GM23338 (cell line): Measurements from ENCODE around the gene MYO19. TPM values are rescaled to one million over a fixed set of nuclear protein-coding genes. Genes with fewer than 3 reads are reported as not detected.
"Not testable (repeated sequence)": the region's sequence is repeated elsewhere in the genome, so short reads cannot be mapped to it uniquely, and the experiment has no call there.

ENCODE experiments used
- ATAC-seq: fragments of 200-7000 bp; cut with Tn5 transposase; 3 replicates; pipeline ENCODE4 v1.9.1; 2020
- DNase-seq: peaks from one replicate; pipeline ENCODE4 v3.0.0-alpha.2; 2015; ENCODE audit warnings: low spot score
- H2AFZ ChIP-seq: fragments of 200-600 bp; sonication (generic); 2 replicates; pipeline ENCODE4 v1.8.0; 2016; ENCODE audit warnings: antibody characterized with exemption, mild to moderate bottlenecking, moderate library complexity
- H3F3A ChIP-seq: fragments of 200-600 bp; sonication (generic); replicated peaks from 2 replicates; pipeline ENCODE4 v1.8.0; 2017; ENCODE audit warnings: antibody characterized with exemption, mixed run types, low read depth
- H3K27ac ChIP-seq: fragments of 200-600 bp; sonication (generic); 2 replicates; pipeline ENCODE4 v1.6.1; 2016; ENCODE audit warnings: low read depth
- H3K27me3 ChIP-seq: fragments of 200-600 bp; sonication (generic); 2 replicates; pipeline ENCODE4 v1.8.0; 2016; ENCODE audit warnings: mild to moderate bottlenecking, mixed run types, moderate library complexity; ENCODE audit not compliant: insufficient read depth
- H3K36me3 ChIP-seq: fragments of 200-600 bp; sonication (generic); 2 replicates; pipeline ENCODE4 v1.8.0; 2016; ENCODE audit warnings: mild to moderate bottlenecking; ENCODE audit not compliant: insufficient read depth
- H3K4me1 ChIP-seq: fragments of 200-600 bp; sonication (generic); 2 replicates; pipeline ENCODE4 v1.8.0; 2016; ENCODE audit warnings: mild to moderate bottlenecking, moderate library complexity; ENCODE audit not compliant: insufficient read depth
- H3K4me2 ChIP-seq: fragments of 200-600 bp; sonication (generic); 2 replicates; pipeline ENCODE4 v1.7.1; 2017; ENCODE audit warnings: mixed run types
- H3K4me3 ChIP-seq: fragments of 200-600 bp; sonication (generic); 2 replicates; pipeline ENCODE4 v1.6.1; 2016; ENCODE audit warnings: mixed run types
- H3K79me2 ChIP-seq: fragments of 200-600 bp; sonication (generic); replicated peaks from 2 replicates; pipeline ENCODE4 v1.8.0; 2017; ENCODE audit warnings: mild to moderate bottlenecking; ENCODE audit not compliant: insufficient read depth
- H3K9me2 ChIP-seq: fragments of 200-600 bp; sonication (generic); 2 replicates; pipeline ENCODE4 v1.8.0; 2017; ENCODE audit not compliant: insufficient read depth
- H4K20me1 ChIP-seq: fragments of 200-600 bp; sonication (generic); replicated peaks from 2 replicates; pipeline ENCODE4 v1.8.0; 2017; ENCODE audit warnings: mild to moderate bottlenecking; ENCODE audit not compliant: insufficient read depth
- H3K27ac Mint-ChIP-seq: 2 replicates; pipeline ENCODE4 v1.8.0; 2020; ENCODE audit warnings: inconsistent platforms, mild to moderate bottlenecking, moderate library complexity, mixed read lengths
- H3K27me3 Mint-ChIP-seq: 3 replicates; pipeline ENCODE4 v1.8.0; 2022; ENCODE audit warnings: low read depth, mild to moderate bottlenecking, moderate library complexity, mixed read lengths, inconsistent platforms; ENCODE audit not compliant: insufficient read depth, poor library complexity
- H3K36me3 Mint-ChIP-seq: 3 replicates; pipeline ENCODE4 v1.8.0; 2021; ENCODE audit warnings: low read depth, mild to moderate bottlenecking, inconsistent platforms, moderate library complexity, mixed read lengths
- H3K4me1 Mint-ChIP-seq: 3 replicates; pipeline ENCODE4 v1.8.0; 2020; ENCODE audit warnings: mild to moderate bottlenecking, inconsistent platforms, mixed read lengths
- H3K4me3 Mint-ChIP-seq: 3 replicates; pipeline ENCODE4 v1.8.0; 2021; ENCODE audit warnings: moderate library complexity, mild to moderate bottlenecking, inconsistent platforms, mixed read lengths
- H3K9me3 Mint-ChIP-seq: 3 replicates; pipeline ENCODE4 v1.8.0; 2020; ENCODE audit warnings: moderate library complexity, mild to moderate bottlenecking, inconsistent platforms, mixed read lengths
- CREB1 ChIP-seq: fragments of 250-450 bp; sonication (Bioruptor Pico); IDR thresholded peaks from 2 replicates; pipeline ENCODE4 v1.5.0; 2020; ENCODE audit warnings: low read depth, mild to moderate bottlenecking, moderate library complexity
- NANOG ChIP-seq: IDR thresholded peaks from 2 replicates; pipeline ENCODE4 v1.6.1; 2016; ENCODE audit warnings: antibody characterized with exemption, borderline replicate concordance
- ZNF331 ChIP-seq: fragments of 250-450 bp; sonication (Bioruptor Pico); IDR thresholded peaks from 2 replicates; pipeline ENCODE4 v1.5.0; 2020; ENCODE audit warnings: low read depth, mild to moderate bottlenecking, moderate library complexity
- polyA plus RNA-seq: library from polyadenylated mRNA; unstranded; fragments of >200 nt; fragmentation: Nextera tagmentation; extraction: Ambion mirVana; gene quantifications from 2 replicates; pipeline ENCODE4 v1.2.1, GENCODE V29; 2016
- total RNA-seq: library from RNA; depleted of rRNA; stranded (reverse); fragments of >200 nt; shearing (Covaris generic); gene quantifications from 2 replicates; pipeline ENCODE4 v1.2.3, GENCODE V29; 2014
- TF ChIP-seq, protein P1 (sequence below): IDR thresholded peaks from one replicate; pipeline ENCODE4 v1.6.1; 2018; ENCODE audit warnings: antibody characterized with exemption; ENCODE audit not compliant: unreplicated experiment
- TF ChIP-seq, protein P2 (sequence below), 2 experiments: fragments of 200-600 bp in 1 of 2; sonication (generic) in 1 of 2; conservative IDR thresholded peaks; 2 replicates each; pipeline versions ENCODE4 v1.5.1 to v1.6.1; 2016 to 2017; ENCODE audit warnings: antibody characterized with exemption in 2 of 2, low read depth in 2 of 2, mild to moderate bottlenecking in 2 of 2, moderate library complexity in 1 of 2

The MYO19 gene
- total and polyA plus RNA-seq, 2 experiments from 2014 or later: 37.9 to 150 TPM

DNA sequence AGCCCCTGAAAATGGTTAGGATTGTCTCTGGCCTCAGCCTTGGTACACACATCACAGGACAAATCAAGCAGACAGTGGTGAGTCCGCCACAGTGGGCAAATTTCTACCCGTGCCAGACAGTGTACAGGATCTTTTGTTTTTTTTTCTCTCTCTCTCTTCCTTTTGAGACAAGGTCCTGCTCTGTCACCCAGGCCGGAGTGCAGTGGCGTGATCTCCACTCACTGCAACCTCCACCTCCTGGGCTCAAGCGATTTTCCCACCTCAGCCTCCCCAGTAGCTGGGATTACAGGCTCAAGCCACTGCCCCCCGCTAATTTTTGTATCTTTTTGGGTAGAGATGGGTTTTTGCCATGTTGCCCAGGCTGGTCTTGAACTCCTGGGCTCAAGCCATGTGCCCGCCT, 50.6 kb downstream of the MYO19 start:
- ATAC-seq: not testable (repeated sequence)
- peaks cover 38% of the 10 kb centered on the region for H3K27me3 Mint-ChIP-seq

DNA sequence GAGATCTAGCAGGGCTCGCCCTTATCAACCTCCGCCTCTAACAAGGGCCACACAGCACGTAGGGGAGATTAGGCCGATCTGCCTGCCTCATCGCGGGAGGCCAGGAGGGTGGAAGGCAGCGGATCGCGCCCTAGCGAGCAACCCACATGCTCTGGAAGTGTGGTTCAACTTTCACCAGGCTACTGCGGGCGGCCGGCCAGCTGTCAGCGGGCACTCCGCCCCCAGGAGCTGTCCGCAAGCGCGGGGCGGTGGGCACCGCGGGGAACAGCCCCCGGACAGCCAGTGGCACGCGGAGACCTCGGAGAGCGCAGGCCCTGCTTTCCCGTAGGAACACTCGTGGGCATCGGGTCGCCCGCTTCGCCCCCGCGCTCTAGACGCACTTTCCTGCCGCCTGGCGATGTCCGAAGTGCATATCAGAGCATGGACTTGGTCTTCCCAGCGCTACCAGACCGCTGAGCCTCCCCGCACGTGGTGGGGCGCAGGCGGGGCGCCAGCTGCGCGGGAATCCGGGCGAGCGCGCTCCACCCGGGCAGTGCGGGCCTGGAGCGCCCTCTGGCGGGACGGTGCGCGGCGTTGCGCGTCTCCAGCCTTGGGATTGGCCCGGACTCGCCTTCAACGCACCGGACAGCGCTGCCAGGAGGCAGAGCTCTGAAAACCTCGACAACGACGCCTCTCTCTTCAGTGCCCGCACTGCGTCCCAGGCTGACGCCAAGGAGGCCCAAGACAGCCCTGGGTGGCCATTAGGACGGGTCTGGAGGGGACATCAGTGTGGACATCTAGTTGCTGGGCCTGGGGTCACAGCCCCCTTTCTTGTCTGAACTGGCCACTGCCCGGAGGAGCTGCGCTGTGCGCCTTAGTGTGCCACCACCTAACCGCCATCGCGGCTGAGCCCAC, 51.8 kb downstream of the MYO19 start:
- no peak overlapping the region for H3K27ac ChIP-seq
- TF ChIP-seq, protein P1, sequence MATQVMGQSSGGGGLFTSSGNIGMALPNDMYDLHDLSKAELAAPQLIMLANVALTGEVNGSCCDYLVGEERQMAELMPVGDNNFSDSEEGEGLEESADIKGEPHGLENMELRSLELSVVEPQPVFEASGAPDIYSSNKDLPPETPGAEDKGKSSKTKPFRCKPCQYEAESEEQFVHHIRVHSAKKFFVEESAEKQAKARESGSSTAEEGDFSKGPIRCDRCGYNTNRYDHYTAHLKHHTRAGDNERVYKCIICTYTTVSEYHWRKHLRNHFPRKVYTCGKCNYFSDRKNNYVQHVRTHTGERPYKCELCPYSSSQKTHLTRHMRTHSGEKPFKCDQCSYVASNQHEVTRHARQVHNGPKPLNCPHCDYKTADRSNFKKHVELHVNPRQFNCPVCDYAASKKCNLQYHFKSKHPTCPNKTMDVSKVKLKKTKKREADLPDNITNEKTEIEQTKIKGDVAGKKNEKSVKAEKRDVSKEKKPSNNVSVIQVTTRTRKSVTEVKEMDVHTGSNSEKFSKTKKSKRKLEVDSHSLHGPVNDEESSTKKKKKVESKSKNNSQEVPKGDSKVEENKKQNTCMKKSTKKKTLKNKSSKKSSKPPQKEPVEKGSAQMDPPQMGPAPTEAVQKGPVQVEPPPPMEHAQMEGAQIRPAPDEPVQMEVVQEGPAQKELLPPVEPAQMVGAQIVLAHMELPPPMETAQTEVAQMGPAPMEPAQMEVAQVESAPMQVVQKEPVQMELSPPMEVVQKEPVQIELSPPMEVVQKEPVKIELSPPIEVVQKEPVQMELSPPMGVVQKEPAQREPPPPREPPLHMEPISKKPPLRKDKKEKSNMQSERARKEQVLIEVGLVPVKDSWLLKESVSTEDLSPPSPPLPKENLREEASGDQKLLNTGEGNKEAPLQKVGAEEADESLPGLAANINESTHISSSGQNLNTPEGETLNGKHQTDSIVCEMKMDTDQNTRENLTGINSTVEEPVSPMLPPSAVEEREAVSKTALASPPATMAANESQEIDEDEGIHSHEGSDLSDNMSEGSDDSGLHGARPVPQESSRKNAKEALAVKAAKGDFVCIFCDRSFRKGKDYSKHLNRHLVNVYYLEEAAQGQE: peak; percentile 23
- no peak for TF ChIP-seq ZNF331 (CRISPR knock-in tag)
- TF ChIP-seq NANOG: no peak
- TF ChIP-seq, protein P2, sequence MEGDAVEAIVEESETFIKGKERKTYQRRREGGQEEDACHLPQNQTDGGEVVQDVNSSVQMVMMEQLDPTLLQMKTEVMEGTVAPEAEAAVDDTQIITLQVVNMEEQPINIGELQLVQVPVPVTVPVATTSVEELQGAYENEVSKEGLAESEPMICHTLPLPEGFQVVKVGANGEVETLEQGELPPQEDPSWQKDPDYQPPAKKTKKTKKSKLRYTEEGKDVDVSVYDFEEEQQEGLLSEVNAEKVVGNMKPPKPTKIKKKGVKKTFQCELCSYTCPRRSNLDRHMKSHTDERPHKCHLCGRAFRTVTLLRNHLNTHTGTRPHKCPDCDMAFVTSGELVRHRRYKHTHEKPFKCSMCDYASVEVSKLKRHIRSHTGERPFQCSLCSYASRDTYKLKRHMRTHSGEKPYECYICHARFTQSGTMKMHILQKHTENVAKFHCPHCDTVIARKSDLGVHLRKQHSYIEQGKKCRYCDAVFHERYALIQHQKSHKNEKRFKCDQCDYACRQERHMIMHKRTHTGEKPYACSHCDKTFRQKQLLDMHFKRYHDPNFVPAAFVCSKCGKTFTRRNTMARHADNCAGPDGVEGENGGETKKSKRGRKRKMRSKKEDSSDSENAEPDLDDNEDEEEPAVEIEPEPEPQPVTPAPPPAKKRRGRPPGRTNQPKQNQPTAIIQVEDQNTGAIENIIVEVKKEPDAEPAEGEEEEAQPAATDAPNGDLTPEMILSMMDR (conservative IDR thresholded peaks at IDR 0.05; ENCODE audit: low read depth in 2 of 2): peak; percentile 67 to 91
- TF ChIP-seq CREB1 (CRISPR knock-in tag): peak; percentile 75
- H3K27me3 Mint-ChIP-seq: peaks cover 41% of the 10 kb centered on the region
- ATAC-seq (peak; percentile 79), DNase-seq (peak; percentile 91)
- H3K4me2 ChIP-seq: peak overlapping the region; percentile 69
- peak overlapping the region; percentile 50 for H3K4me3 Mint-ChIP-seq
- H3K9me3 Mint-ChIP-seq: peaks cover 15% of the 10 kb centered on the region
- H3K9me2 ChIP-seq: no peaks in the 10 kb centered on the region
- peaks cover 5% of the 10 kb centered on the region for H3K4me1 ChIP-seq
- peak overlapping the region; percentile 44; the same call in 1 of the 2 replicates for H3K4me3 ChIP-seq
- peaks cover 19% of the 10 kb centered on the region for H3K4me1 Mint-ChIP-seq
- H3K79me2 ChIP-seq: peaks cover 11% of the 10 kb centered on the region
- peak overlapping the region; percentile 97 for H2AFZ ChIP-seq
- H3K27me3 ChIP-seq: peaks cover 41% of the 10 kb centered on the region
- H3K36me3 ChIP-seq: no peaks in the 10 kb centered on the region
- H3K36me3 Mint-ChIP-seq: peaks cover 9% of the 10 kb centered on the region; the same call in 1 of the 3 replicates
- H4K20me1 ChIP-seq: 0 out of 2 replicates have a peak, but pooled peaks cover 9% of the 10 kb centered on the region
- H3K27ac Mint-ChIP-seq: no peak overlapping the region
- 0 out of 2 replicates have a peak, but pooled peaks cover 3% of the 10 kb centered on the region for H3F3A ChIP-seq

More for the DNA sequence above, 50.6 kb downstream of the MYO19 start:
- DNase-seq, H3K4me1 ChIP-seq, H3K27ac Mint-ChIP-seq, H3F3A ChIP-seq, H3K4me2 ChIP-seq, H3K4me3 ChIP-seq, H2AFZ ChIP-seq, H3K36me3 ChIP-seq, H3K9me2 ChIP-seq, H3K27ac ChIP-seq, H3K4me3 Mint-ChIP-seq: not testable (repeated sequence)
- H3K9me3 Mint-ChIP-seq: peaks cover 15% of the 10 kb centered on the region
- Histone ChIP-seq H3K79me2 (peaks cover 22% of the 10 kb centered on the region), H3K27me3 (peaks cover 41% of the 10 kb centered on the region), H4K20me1 (peaks cover 18% of the 10 kb centered on the region; the same call in 1 of the 2 replicates)
- peaks cover 19% of the 10 kb centered on the region for H3K4me1 Mint-ChIP-seq
- peaks cover 12% of the 10 kb centered on the region; the same call in 2 of the 3 replicates for H3K36me3 Mint-ChIP-seq
